HG03575 (cell line): ENCODE data around the gene STX16.

Experiments used
- ATAC-seq: cut with Tn5 transposase; IDR thresholded peaks from one replicate; pipeline ENCODE4 v1.9.1; 2021; ENCODE audit not compliant: unreplicated experiment, insufficient number of reproducible peaks, low FRiP score; ENCODE audit errors: extremely low read depth

STX16 gene

DNA sequence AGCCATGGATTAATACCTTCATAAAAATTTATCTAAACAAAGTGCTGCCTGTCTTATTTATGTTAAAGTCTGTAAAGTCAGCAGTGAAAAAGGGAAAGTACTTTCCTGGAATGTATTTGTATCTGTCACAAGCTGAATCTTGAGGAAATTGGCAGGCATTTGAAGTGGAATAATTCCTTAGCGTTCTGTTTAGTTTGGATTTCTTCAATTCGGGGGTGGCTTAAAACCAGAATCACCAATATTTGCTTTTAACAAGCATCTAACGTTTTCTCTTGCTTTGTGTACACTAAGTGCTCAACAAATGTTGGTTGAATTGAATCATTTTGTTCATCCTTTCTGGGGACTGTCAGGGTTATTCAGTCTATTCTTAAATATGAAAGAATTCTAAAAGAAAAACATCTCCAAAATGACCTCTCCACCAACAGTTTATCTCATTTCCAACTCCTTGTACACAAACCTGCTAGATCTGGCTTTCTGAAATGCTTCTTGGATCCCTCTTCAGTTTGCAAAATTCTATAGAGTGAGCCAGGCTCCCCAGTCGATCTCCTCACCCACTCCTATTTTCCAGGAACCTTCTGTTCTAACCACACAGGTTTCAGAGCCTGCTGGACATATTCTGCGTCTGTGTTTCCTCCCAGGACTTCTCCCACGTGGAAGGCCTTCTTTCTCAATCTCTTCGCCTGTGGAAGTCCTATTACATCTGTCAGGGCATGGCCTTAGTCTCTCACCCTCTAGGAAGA, 39.5 kb downstream of the STX16 start:
- ATAC-seq, result no peak

DNA sequence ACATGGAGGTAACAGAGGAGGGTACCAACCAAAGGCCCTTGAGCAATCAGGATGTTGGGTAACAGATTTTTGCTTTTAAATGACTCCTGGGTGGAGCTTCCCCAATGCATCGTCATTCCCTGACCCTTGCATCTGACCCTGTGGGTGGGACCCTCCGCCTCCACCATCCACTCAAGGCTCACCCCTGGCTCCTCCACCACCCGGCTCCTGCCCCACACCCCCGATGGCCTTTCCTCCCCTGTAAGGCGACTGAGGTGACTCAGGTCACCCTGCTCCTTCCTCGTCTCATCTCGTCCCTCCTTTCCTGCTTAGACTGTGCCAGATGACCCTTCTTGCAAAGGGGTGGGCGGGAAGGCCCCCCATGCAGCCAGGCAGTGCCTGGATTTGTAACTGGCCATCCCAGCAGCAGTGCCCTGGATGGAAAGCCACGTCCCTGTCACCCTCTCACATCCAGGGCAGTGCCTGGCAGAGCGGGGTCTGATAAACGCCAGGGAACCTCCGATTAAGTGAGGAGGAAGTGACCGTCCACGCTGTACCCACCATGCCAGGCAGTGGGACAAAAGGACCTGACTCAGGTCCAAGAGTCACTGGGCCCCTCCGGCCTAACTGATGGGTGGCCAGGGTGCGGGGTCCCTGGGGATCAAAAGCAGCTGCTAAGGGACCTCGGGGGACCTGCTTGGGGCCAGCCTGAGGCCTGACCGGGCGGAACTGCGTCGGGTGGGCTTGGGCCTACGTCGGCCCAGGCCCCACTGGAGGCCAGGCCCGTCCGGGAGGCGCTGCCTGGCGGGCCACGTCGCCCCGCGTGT, 40.9 kb downstream of the STX16 start:
- no peak for ATAC-seq

DNA sequence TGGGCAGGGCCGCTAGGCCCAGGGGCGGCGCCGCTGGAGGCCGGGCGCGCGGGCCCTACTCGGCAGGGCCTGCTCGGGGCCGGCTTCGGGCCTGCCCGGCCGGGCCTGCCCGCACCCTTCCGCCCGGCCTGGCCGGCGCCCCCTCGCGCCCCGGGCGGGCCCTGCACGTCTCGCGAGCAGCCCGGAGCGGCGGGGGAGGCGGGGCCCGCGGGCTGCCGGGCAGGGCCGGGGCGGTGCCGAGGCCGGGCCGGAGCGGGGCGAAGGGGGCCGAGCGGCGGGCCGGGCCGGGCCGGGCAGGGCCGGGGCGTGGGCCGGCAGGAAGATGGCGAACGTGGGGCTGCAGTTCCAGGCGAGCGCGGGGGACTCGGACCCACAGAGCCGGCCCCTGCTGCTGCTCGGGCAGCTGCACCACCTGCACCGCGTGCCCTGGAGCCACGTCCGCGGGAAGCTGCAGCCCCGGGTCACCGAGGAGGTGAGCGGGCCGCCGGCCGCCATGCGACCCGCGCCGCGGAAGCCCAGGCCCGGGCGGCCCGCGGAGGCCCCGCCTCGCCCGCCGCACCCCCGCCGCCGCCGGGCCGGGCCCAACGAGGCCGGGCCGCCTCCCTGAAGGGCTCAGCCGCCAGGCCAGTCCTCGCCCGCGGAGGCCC, 41.6 kb downstream of the STX16 start, which contains the start of gene NPEPL1:
Gene NPEPL1 (plus strand): TSS at position 222 of the 647 bp plus-strand sequence. CDS start 101 bp downstream, at position 323.
- ATAC-seq, result no peak

DNA sequence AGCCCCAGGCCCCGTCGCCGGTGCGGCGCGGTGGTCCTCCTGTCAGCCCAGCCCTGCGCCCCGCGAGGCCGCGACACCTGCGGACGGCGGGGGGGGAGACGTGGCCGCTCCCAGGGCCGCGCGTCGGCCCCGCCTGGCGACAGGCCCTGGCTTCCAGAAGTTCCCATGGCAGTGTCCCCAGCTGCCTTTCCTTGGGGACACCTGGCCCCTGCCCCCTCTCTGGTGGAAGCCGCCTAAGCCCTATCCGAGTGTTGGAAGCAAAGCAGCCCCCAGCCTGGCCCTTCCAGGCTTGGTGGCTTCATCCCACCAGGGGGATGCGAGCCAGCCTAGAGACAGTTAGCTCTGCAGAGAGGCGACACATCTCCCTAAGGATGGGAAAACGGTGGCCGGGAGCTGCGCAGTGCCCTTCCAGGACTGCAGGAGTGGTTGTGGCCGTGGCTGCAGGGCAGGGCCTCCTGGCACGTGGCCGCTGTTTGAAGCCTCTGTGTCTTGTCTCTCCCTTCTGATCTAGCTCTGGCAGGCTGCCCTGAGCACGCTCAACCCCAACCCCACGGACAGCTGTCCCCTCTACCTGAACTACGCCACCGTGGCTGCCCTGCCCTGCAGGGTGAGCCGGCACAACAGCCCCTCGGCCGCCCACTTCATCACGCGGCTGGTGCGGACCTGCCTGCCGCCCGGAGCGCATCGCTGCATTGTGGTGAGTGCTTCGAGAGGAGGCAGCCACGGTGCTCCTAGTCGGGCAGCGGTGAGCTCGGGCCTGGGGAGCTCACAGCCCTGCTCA, 42.3 kb downstream of the STX16 start:
- no peak for ATAC-seq

DNA sequence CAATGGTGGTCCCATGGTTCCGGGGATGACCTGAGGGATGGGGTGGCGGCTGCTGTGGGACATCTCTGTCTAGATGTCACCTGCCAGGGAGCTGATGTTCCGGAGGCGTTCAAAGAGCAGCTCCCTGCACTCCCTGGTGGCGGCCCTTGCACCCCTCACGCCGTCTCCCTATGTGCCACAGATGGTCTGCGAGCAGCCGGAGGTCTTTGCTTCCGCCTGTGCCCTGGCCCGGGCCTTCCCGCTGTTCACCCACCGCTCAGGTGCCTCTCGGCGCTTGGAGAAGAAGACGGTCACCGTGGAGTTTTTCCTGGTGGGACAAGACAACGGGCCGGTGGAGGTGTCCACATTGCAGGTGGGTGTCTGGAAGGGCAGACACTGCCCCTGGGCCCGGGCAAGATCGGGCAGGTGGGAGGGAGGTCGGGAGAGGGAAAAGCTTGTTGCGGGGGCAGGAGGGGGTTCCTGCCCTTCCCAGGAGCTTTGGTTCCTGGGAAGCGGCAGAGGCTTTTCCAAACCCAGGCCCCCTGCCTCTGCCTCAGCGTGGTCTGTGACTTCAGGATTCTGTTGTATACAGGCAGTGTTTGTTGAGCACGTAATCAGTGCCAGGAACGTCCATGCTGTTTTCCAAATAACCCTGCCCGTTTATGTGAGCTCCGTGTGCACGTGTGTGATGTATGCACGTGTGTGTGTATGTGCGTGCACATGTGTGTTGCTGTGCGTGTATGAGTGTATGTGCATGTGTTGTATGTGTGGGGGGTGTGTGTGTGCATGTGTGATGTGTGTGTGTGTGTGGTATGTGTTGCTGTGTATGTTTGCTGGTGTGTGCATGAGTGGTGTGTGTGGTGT, 43.4 kb downstream of the STX16 start:
- no peak for ATAC-seq

DNA sequence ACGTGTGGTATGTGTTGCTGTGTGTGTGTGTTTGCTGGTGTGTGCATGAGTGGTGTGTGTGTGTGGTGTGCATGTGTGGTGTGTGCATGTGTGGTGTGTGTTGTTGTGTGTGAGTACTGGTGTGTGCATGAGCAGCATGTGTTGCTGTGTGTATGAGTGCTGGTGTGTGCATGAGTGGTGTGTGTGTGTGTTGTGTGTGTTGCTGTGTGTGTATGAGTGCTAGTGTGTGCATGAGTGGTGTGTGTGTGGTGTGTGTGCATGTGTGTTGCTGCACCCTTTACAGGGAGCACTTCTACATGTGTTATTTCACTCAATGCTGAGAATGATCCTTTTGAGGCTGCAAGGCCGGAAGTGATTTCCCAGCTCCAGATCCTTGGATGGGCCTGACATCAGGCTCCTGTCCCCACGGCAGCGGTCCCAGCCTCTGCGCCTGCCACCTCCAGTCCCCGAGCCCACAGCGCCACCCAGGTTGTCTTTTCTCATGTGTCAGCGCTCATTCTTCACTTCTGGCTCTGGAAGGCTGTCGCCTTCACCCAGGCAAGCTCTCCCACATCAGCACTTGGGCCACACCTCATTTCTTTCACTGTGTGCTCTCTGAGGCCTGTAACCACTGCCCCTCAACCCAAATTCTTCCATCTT, 44.1 kb downstream of the STX16 start:
- ATAC-seq, result no peak

DNA sequence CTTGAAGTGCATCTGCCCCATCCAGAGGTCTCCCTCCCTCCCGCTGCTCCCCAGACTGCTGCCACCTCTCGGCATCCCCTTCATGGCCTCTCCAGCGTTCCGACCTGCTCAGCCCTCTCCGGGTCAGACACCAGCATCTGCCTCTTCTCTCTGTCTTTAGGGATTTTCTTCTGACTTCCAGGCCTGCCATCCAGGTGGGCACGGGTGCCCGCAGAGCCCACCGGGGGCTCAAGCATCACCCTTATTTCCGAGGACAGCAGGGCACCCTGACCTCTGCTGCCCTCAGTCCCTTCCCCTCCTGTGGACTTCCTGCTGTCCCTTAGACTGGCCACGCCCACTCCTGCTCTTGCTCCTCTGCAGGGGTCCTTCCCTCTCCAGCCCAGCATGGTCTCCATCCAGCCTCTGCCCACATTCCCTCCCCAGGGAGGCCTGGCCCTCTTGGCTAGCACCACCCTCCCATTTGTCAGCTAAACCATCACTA, 44.9 kb downstream of the STX16 start:
- ATAC-seq, result no peak

DNA sequence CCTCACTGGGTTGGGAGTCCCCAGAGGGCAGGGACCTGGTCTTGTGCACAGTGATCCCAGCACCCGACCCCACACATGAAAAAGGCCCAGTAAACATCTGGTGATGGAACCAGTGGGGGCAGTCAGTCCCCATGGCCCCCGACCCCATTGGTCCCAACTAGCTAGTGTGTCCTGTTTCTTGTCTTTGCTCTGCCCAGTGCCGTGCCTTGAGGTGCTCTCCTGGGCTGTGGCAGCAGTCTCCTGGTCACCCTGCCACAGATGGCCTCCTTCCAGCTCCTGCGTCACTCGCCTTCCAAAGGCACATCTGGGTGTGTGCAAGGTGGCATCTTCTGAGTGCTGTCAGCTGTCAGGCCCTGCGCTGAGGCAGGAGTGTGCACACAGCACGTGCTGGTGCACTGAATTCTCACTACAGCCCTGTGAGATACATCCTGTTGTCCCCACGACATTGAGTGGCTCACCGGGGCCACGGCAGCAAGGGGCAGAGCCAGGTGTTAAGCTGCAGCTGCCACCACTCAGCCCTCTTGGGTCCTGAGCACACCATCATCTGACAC, 45.4 kb downstream of the STX16 start:
- no peak for ATAC-seq

DNA sequence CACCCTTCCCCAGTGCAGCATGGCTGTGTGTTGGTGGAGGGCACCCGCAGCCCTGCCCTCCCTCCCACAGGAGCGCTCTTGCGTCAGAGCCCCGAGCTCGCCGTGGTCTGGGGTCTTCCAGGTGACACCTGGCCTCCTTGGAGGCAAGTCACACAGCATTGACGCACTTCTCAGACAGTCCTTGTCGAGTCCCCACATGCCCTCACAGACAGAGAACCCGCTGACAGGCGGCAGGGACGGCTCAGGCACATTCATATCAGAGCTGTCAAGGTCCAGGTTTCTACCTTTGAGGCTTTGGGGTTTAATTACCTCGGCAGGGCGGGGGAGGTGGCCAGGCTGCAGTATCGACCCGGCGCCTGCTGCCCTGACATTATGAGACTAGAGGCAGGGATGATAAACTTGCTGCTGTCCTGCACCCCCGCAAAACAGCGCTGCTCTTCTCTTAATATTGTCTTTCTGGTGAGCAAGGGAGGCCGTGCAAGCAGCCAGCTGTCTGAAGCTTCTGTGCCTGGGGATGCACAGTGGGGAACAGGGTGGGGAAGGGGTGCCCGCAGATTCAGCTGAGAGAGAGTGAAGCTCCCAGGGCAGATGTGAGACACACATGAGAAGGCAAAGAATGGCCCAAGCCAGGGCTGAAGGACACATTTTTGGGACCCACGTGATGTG, 46.3 kb downstream of the STX16 start:
- no peak for ATAC-seq

DNA sequence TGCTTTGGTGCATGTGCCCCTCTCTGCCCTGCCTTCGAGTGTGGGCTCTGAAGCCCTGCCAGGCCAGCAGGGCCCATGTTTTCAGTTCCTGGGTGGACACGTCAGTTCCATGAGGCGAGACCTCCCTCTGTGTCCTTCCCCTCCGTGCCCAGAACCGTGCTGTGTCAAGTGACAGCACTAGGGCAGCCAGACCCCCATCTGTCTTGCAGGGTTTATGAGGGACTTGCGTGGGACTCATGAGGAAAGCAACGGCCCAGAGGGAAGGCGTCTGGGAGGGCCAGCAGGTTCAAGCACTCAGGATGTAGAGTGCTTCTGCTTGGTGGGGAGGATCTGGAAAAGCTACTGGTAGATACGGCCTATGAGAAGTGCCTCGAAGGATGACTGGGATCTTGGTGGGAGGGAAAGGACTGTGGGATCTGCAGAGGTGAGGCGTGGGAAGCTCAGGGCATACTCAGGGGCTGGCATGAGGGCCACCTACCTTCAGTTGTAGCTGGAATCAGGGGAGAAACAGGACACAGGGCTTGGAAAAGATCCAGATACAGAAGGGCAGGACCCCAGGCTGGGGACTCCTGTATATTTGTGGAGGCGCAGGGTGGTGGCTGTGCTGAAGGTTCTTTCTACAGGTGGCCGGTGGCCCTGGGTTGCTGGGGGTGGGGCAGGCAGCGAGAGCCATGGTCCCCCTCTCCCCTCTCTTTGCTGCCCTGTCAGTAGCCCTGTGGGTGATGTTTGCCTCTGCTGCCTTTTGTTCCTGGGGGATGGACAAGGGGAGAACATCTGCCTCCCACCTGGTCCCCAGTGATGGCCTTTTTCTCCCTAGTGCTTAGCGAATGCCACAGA, 47.0 kb downstream of the STX16 start:
- no peak for ATAC-seq

DNA sequence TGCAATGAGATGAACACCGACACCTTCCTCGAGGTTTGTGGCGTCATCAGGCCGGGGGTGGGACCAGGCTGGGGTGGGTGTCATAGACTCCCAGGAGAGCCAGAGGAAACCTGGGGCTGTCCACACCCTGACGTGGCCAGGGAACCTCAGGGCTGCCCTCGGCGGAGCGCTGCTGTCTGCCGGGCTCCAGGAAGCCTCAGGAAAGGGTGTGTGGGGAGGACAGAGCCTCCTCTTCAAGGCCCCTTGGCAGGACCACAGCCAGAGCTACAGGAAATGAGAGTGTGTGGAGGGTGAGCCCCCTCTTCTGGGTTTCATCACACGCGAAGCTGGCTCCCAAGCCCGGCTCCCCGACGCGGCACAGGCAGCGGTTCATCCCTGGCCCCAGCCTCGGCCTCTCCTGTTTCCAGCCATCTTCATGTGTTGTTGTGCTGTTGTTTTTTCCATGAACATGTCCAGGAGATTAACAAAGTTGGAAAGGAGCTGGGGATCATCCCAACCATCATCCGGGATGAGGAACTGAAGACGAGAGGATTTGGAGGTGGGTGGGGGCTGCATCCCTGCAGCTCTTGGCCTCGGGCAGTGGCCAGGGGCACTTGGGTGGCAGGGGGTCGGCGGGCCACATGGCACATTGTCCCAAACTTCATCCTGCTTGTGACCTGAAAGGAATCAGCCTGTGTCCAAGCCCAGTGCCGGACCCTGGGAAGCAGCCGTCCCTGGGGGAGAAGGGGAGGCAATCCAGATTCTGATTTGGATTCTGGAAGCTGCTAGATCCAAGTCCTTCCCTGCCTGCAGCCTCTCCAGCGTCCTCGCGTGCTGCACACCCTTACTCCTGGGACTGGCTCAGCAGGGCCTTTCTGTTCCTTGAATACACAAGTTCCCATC, 47.9 kb downstream of the STX16 start:
- ATAC-seq, result no peak

DNA sequence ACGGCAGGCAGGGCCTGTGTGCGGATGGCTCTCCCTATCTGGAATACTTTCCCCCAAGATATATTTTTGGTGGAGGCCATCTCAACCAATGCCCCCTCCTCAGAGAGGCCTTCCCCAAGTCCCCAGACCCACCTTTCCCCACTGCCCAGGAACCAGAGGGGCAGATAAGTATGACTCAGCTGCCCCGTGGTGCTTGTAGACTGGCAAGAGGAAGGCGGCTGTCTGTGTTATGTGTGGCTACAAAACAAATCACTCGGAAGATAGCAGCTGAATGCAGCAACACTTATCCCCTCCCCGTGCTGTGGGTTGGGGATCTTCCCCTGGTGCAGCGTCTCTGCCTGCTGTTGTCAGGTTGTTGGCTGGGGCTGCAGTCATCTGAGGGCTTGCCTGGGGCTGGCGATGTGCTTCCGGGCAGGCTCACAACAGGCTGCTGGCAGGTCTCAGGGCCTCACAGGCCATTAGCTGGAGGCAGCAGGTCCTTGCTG, 48.6 kb downstream of the STX16 start:
- ATAC-seq, result no peak

DNA sequence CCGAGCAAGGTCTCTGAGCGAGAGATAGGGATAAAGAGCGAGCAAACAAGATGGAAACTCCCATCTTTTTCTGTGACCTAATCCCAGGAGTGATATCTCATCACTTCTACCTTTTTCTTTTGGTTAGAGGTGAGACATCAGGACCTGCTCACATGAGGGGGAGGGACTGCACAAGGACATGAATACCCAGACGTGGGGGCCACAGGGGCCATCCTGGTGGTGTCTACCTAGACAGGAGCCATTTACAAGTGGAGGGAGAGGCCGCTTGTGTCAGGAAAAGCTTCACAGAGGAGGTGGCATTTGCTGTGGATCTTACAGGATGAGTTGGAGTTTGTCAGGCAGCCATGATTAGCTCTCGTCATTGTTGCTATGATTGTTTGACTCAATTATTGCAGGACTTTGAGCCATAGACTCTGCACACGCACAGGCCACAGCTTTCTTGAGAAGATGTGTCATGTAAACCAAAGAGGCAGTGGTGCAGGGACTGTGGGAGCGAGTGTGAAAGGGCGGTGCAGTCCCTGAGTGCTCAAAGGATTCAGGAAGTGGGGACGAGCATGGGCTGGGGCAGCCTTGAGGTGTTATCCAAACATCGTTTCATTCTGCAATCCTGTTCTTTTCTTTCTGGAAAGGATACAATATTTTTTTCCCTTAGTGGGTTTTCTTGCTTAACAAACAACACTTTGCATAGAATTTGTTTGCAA, 49.2 kb downstream of the STX16 start:
- ATAC-seq, result no peak

DNA sequence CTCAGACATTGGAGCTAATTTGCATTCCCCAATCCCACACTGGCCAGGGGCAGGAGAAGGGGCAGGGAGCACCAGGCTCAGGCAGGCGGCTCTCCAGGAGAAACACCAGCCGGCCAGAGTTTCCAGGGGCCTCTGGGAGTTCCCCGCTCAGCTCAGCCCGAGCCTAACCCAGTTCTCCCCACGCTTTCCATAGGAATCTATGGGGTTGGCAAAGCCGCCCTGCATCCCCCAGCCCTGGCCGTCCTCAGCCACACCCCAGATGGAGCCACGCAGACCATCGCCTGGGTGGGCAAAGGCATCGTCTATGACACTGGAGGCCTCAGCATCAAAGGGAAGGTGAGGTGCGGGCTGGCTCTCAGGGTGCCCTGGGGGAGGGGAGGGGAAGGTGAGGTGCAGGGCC, 49.7 kb downstream of the STX16 start:
- ATAC-seq, result no peak
